Epithelial cell of esophagus (primary cell): ENCODE data around the gene BDKRB1.

ENCODE experiments used
- DNase-seq: peaks from one replicate; pipeline ENCODE4 v3.0.0; 2010; ENCODE audit warnings: low read depth
- H3K4me3 ChIP-seq: 2 replicates; pipeline ENCODE4 v1.5.1; 2011; ENCODE audit warnings: mild to moderate bottlenecking, low read length, control low read depth
- CTCF ChIP-seq: IDR thresholded peaks from 2 replicates; pipeline ENCODE4 v1.5.1; 2011; ENCODE audit warnings: low read depth, mild to moderate bottlenecking, low read length, control low read depth, inconsistent platforms; ENCODE audit not compliant: insufficient read depth; ENCODE audit errors: missing control alignments

BDKRB1 gene

GRCh38 chr14:96213871-96214465, 42.0 kb upstream of the BDKRB1 start:
- no peak for DNase-seq
- H3K4me3 ChIP-seq, result no peak overlapping the region
- TF ChIP-seq CTCF, result no peak

- no peak for TF ChIP-seq CTCF
- no peak overlapping the region for H3K4me3 ChIP-seq
- DNase-seq, result no peak
These were observed 41.2 kb upstream of the BDKRB1 start for GRCh38 chr14:96214793-96215192.

GRCh38 chr14:96215452-96216244, 40.4 kb upstream of the BDKRB1 start:
- peak; percentile 79 for DNase-seq
- H3K4me3 ChIP-seq, result no peak overlapping the region
- TF ChIP-seq CTCF, result no peak

GRCh38 chr14:96216627-96217026, 39.4 kb upstream of the BDKRB1 start:
- no peak for DNase-seq
- H3K4me3 ChIP-seq, result no peak overlapping the region
- TF ChIP-seq CTCF, result no peak

GRCh38 chr14:96217376-96217913, 38.6 kb upstream of the BDKRB1 start:
- TF ChIP-seq CTCF, result no peak
- no peak overlapping the region for H3K4me3 ChIP-seq
- no peak for DNase-seq

GRCh38 chr14:96221109-96221650, 34.8 kb upstream of the BDKRB1 start:
- no peak for DNase-seq
- no peak for TF ChIP-seq CTCF
- H3K4me3 ChIP-seq, result no peak overlapping the region
